Mesenchymal stem cell (in vitro differentiated cells and primary cell): ENCODE results near the gene CMYA5.
A peak's percentile ranks its signal among the peaks of the same experiment; 100 is the strongest.

Experiments
- DNase-seq: peaks from one replicate; pipeline ENCODE4 v3.0.0-alpha.2; 2013
- H2AFZ ChIP-seq: one replicate; pipeline ENCODE4 v1.6.1; 2013; ENCODE audit warnings: low read depth, mild to moderate bottlenecking, control low read depth, inconsistent platforms, low read length, moderate library complexity
- H2AK5ac ChIP-seq: 2 replicates; pipeline ENCODE4 v1.6.1; 2013; ENCODE audit warnings: low read length, moderate library complexity, mild to moderate bottlenecking, inconsistent platforms; ENCODE audit not compliant: severe bottlenecking
- H2BK120ac ChIP-seq: one replicate; pipeline ENCODE4 v1.6.1; 2013; ENCODE audit warnings: low read depth, mild to moderate bottlenecking, inconsistent platforms, low read length, moderate library complexity
- H2BK12ac ChIP-seq, 2 experiments: one replicate each; pipeline ENCODE4 v1.6.1; 2013; ENCODE audit warnings: inconsistent platforms in 2 of 2, low read length in 2 of 2, mild to moderate bottlenecking in 2 of 2, moderate library complexity in 2 of 2, control low read depth in 1 of 2
- H2BK15ac ChIP-seq: one replicate; pipeline ENCODE4 v1.6.1; 2013; ENCODE audit warnings: mild to moderate bottlenecking, low read depth, inconsistent platforms; ENCODE audit not compliant: poor library complexity, severe bottlenecking
- H2BK5ac ChIP-seq: 2 replicates; pipeline ENCODE4 v1.6.1; 2013; ENCODE audit warnings: low read depth, mild to moderate bottlenecking, low read length, control low read depth, inconsistent platforms; ENCODE audit not compliant: poor library complexity, severe bottlenecking
- H3K14ac ChIP-seq, 2 experiments: one replicate each; pipeline ENCODE4 v1.6.1; 2013; ENCODE audit warnings: inconsistent platforms in 2 of 2, low read length in 2 of 2, control low read depth in 1 of 2, mild to moderate bottlenecking in 1 of 2, moderate library complexity in 1 of 2
- H3K18ac ChIP-seq, 2 experiments: one replicate each; pipeline ENCODE4 v1.6.1; 2013; ENCODE audit warnings: inconsistent platforms in 2 of 2, low read length in 2 of 2, control low read depth in 1 of 2, low read depth in 1 of 2, mild to moderate bottlenecking in 1 of 2
- H3K23ac ChIP-seq, 2 experiments: one replicate each; pipeline ENCODE4 v1.6.1; 2013; ENCODE audit warnings: inconsistent platforms in 2 of 2, low read length in 2 of 2, mild to moderate bottlenecking in 2 of 2, moderate library complexity in 2 of 2, control low read depth in 1 of 2
- H3K27ac ChIP-seq: 2 replicates; pipeline ENCODE4 v1.5.1; 2013; ENCODE audit warnings: mild to moderate bottlenecking, moderate library complexity, low read length, control low read depth, inconsistent platforms; ENCODE audit not compliant: poor library complexity, severe bottlenecking
- H3K27me3 ChIP-seq, 2 experiments: 2 replicates each; pipeline versions ENCODE4 v1.6.1 to v1.7.0; 2013; ENCODE audit warnings: low read length in 2 of 2, mild to moderate bottlenecking in 2 of 2, moderate library complexity in 2 of 2, control low read depth in 1 of 2, inconsistent platforms in 1 of 2; ENCODE audit not compliant: control insufficient read depth in 1 of 2, insufficient read depth in 1 of 2
- H3K36me3 ChIP-seq, 2 experiments: 2 replicates each; pipeline versions ENCODE4 v1.6.1 to v1.7.0; 2013; ENCODE audit warnings: low read length in 2 of 2, control low read depth in 1 of 2, inconsistent platforms in 1 of 2, low read depth in 1 of 2, mild to moderate bottlenecking in 1 of 2; ENCODE audit not compliant: insufficient read depth in 2 of 2, control insufficient read depth in 1 of 2
- H3K4ac ChIP-seq, 2 experiments: one replicate each; pipeline ENCODE4 v1.6.1; 2013; ENCODE audit warnings: inconsistent platforms in 2 of 2, low read length in 2 of 2, mild to moderate bottlenecking in 2 of 2, moderate library complexity in 2 of 2, control low read depth in 1 of 2, low read depth in 1 of 2
- H3K4me1 ChIP-seq: 2 replicates; pipeline ENCODE4 v1.6.1; 2013; ENCODE audit warnings: low read depth, low read length, control low read depth; ENCODE audit not compliant: control insufficient read depth, insufficient read depth
- H3K4me2 ChIP-seq: 2 replicates; pipeline ENCODE4 v1.6.1; 2013; ENCODE audit warnings: low read length, mild to moderate bottlenecking, inconsistent platforms; ENCODE audit not compliant: poor library complexity, severe bottlenecking
- H3K4me3 ChIP-seq, 2 experiments: 2 replicates each; pipeline versions ENCODE4 v1.5.1 to v1.7.0; 2013; ENCODE audit warnings: low read length in 2 of 2, mild to moderate bottlenecking in 2 of 2, control low read depth in 1 of 2, low read depth in 1 of 2; ENCODE audit not compliant: insufficient read depth in 1 of 2
- H3K79me1 ChIP-seq: replicated peaks from 2 replicates; pipeline ENCODE4 v1.6.1; 2013; ENCODE audit warnings: mild to moderate bottlenecking, control low read depth, low read length, inconsistent platforms; ENCODE audit not compliant: poor library complexity, severe bottlenecking
- H3K9ac ChIP-seq: 2 replicates; pipeline ENCODE4 v1.7.0; 2013; ENCODE audit warnings: mild to moderate bottlenecking, low read length, moderate library complexity
- H3K9me3 ChIP-seq: 2 replicates; pipeline ENCODE4 v1.7.0; 2013; ENCODE audit warnings: mild to moderate bottlenecking, low read length; ENCODE audit not compliant: control insufficient read depth
- H4K8ac ChIP-seq: one replicate; pipeline ENCODE4 v1.6.1; 2013; ENCODE audit warnings: inconsistent platforms, mild to moderate bottlenecking, low read length, moderate library complexity
- H4K91ac ChIP-seq: one replicate; pipeline ENCODE4 v1.6.1; 2013; ENCODE audit warnings: mild to moderate bottlenecking, low read length, inconsistent platforms
- WGBS: methylation state at CpG from one replicate; pipeline ENCODE4 v1.1.7; 2013; ENCODE audit warnings: mixed read lengths; 5-methylcytosine and 5-hydroxymethylcytosine counted together

The CMYA5 gene

GRCh38 chr5:79753877-79754645 is 64.4 kb downstream of the CMYA5 start:
- Histone ChIP-seq H3K4ac (no peak overlapping the region), H3K4me2 (no peak overlapping the region), H2BK120ac (no peak overlapping the region), H3K23ac (no peak overlapping the region), H4K91ac (no peak overlapping the region), H4K8ac (no peak overlapping the region), H2AK5ac (no peak overlapping the region), H3K4me1 (peaks cover 2% of the 10 kb centered on the region), H3K27ac (no peak overlapping the region), H3K14ac (no peak overlapping the region), H2BK12ac (no peak overlapping the region), H3K4me3 (no peak overlapping the region), H3K36me3 (no peaks in the 10 kb centered on the region), H3K27me3 (no peaks in the 10 kb centered on the region), H3K9me3 (no peaks in the 10 kb centered on the region), H2AFZ (no peak overlapping the region), H3K18ac (no peak overlapping the region), H2BK15ac (no peak overlapping the region), H3K9ac (no peak overlapping the region), H3K79me1 (no peaks in the 10 kb centered on the region), H2BK5ac (no peak overlapping the region)
- no peak for DNase-seq
- WGBS, result 83% methylated on average over 5 of the region's 8 CpGs

GRCh38 chr5:79754865-79755555 is 65.4 kb downstream of the CMYA5 start:
- no peak overlapping the region for H2BK15ac ChIP-seq
- no peak overlapping the region for H3K4me2 ChIP-seq
- no peaks in the 10 kb centered on the region for H3K36me3 ChIP-seq
- no peak overlapping the region for H3K4me3 ChIP-seq
- no peak overlapping the region for H2AFZ ChIP-seq
- no peak overlapping the region for H4K91ac ChIP-seq
- H2BK12ac ChIP-seq, result no peak overlapping the region
- H3K18ac ChIP-seq, result no peak overlapping the region
- no peaks in the 10 kb centered on the region for H3K79me1 ChIP-seq
- no peaks in the 10 kb centered on the region for H3K9me3 ChIP-seq
- H3K27ac ChIP-seq, result no peak overlapping the region
- WGBS, result 88% methylated on average over 6 of the region's 7 CpGs
- no peak overlapping the region for H3K23ac ChIP-seq
- no peak overlapping the region for H2BK5ac ChIP-seq
- no peak overlapping the region for H3K14ac ChIP-seq
- H3K9ac ChIP-seq, result no peak overlapping the region
- no peak for DNase-seq
- no peak overlapping the region for H4K8ac ChIP-seq
- no peak overlapping the region for H2AK5ac ChIP-seq
- H3K27me3 ChIP-seq, result no peaks in the 10 kb centered on the region
- peaks cover 2% of the 10 kb centered on the region for H3K4me1 ChIP-seq
- no peak overlapping the region for H2BK120ac ChIP-seq
- H3K4ac ChIP-seq, result no peak overlapping the region

- no peak overlapping the region for H3K9ac ChIP-seq
- H3K18ac ChIP-seq, result no peak overlapping the region
- no peak overlapping the region for H3K4me2 ChIP-seq
- H3K4me1 ChIP-seq, result peaks cover 2% of the 10 kb centered on the region
- H3K36me3 ChIP-seq, result no peaks in the 10 kb centered on the region
- H3K14ac ChIP-seq, result no peak overlapping the region
- no peak overlapping the region for H3K4ac ChIP-seq
- DNase-seq, result no peak
- H2AFZ ChIP-seq, result no peak overlapping the region
- H3K27me3 ChIP-seq, result no peaks in the 10 kb centered on the region
- H3K9me3 ChIP-seq, result no peaks in the 10 kb centered on the region
- H3K23ac ChIP-seq, result no peak overlapping the region
- no peak overlapping the region for H3K27ac ChIP-seq
- no peak overlapping the region for H2BK12ac ChIP-seq
- no peak overlapping the region for H2BK120ac ChIP-seq
- H4K8ac ChIP-seq, result no peak overlapping the region
- H2BK5ac ChIP-seq, result no peak overlapping the region
- no peak overlapping the region for H2BK15ac ChIP-seq
- H4K91ac ChIP-seq, result no peak overlapping the region
- no peaks in the 10 kb centered on the region for H3K79me1 ChIP-seq
- 57% methylated on average over 3 of the region's 4 CpGs for WGBS
- no peak overlapping the region for H3K4me3 ChIP-seq
- H2AK5ac ChIP-seq, result no peak overlapping the region
Measured at GRCh38 chr5:79756076-79756475, 66.4 kb downstream of the CMYA5 start.

- H3K36me3 ChIP-seq, result peaks cover 0 to 5% of the 10 kb centered on the region in 2 experiments
- DNase-seq, result peak; percentile 11
- H3K4me2 ChIP-seq, result no peak overlapping the region
- no peak overlapping the region for H2AK5ac ChIP-seq
- WGBS, result 85% methylated on average over 1 of the region's 2 CpGs
- H3K9ac ChIP-seq, result peak overlapping the region; percentile 41
- no peak overlapping the region for H2BK5ac ChIP-seq
- H3K23ac ChIP-seq, result no peak overlapping the region
- no peak overlapping the region for H3K4ac ChIP-seq
- H3K27ac ChIP-seq, result no peak overlapping the region
- no peak overlapping the region for H4K8ac ChIP-seq
- no peak overlapping the region for H2AFZ ChIP-seq
- H4K91ac ChIP-seq, result no peak overlapping the region
- H2BK12ac ChIP-seq, result no peak overlapping the region
- no peak overlapping the region for H3K14ac ChIP-seq
- H3K9me3 ChIP-seq, result no peaks in the 10 kb centered on the region
- H3K4me1 ChIP-seq, result peaks cover 2% of the 10 kb centered on the region
- H2BK120ac ChIP-seq, result no peak overlapping the region
- no peaks in the 10 kb centered on the region for H3K27me3 ChIP-seq
- no peak overlapping the region for H3K18ac ChIP-seq
- H3K4me3 ChIP-seq, result peak overlapping the region in 1 of 2 experiments; percentile 31
- H3K79me1 ChIP-seq, result no peaks in the 10 kb centered on the region
- H2BK15ac ChIP-seq, result no peak overlapping the region
Measured at GRCh38 chr5:79759436-79759835, 69.8 kb downstream of the CMYA5 start.
